H1 (cell line): Measurements from ENCODE around the gene ESRRB. TPM values are rescaled to one million over a fixed set of nuclear protein-coding genes. Genes with fewer than 3 reads are reported as not detected.

Experiments used
- CHD7 ChIP-seq: fragments of 300-600 bp; sonication (generic); IDR thresholded peaks from 2 replicates; pipeline ENCODE4 v1.7.1; 2012; ENCODE audit warnings: low read length, moderate library complexity, mild to moderate bottlenecking, inconsistent platforms; ENCODE audit not compliant: insufficient replicate concordance
- CTCF ChIP-seq, 3 experiments: IDR thresholded peaks; 1 replicate in 2 of 3; 2 replicates in 1 of 3; pipeline versions ENCODE4 v1.5.1 to v1.6.1; 2011; ENCODE audit warnings: low read length in 3 of 3, mild to moderate bottlenecking in 3 of 3, inconsistent platforms in 2 of 3, low read depth in 1 of 3, moderate library complexity in 1 of 3; ENCODE audit not compliant: insufficient read depth in 1 of 3; ENCODE audit errors: control extremely low read depth in 1 of 3
- SAP30 ChIP-seq: fragments of 300-600 bp; sonication (generic); IDR thresholded peaks from 2 replicates; pipeline ENCODE4 v1.7.1; 2012; ENCODE audit warnings: low read length, moderate library complexity, mild to moderate bottlenecking, inconsistent platforms; ENCODE audit not compliant: insufficient read depth, insufficient replicate concordance
- polyA plus RNA-seq, 7 experiments: library from polyadenylated mRNA; depleted of rRNA in 3 of 7; stranded (reverse) in 5 of 7; unstranded in 2 of 7; fragments of >200 nt in 5 of 7; fragments of 200-250 nt in 2 of 7; gene quantifications; 1 replicate in 5 of 7; 2 replicates in 1 of 7; 4 replicates in 1 of 7; pipeline versions ENCODE4 v1.2.1 to v1.2.3, GENCODE V29; 2011 to 2013; ENCODE audit warnings: missing spikeins in 2 of 7, mixed read lengths in 2 of 7
- total RNA-seq: library from RNA; stranded (reverse); fragmentation: NEBNext Ultra II Directional; extraction: Animal tissue kit (Norgen Biotek cat#: 25700); gene quantifications from 2 replicates; pipeline ENCODE4 v1.2.1, GENCODE V29; 2021

Gene ESRRB
- total and polyA plus RNA-seq, 2 of the 8 experiments (the other 6 are each of a cell fraction or from before 2014, with no cell fraction given), result 0.29 to 0.45 TPM

GRCh38 chr14:76424359-76424758 is 48.4 kb downstream of the ESRRB start (continued):
- no peak for TF ChIP-seq CHD7
- peak in 2 of 3 experiments; percentile 52 to 53; a peak in 2 of 4 replicates for TF ChIP-seq CTCF (IDR thresholded peaks at IDR 0.05; ENCODE audit: control extremely low read depth in 1 of 3, insufficient read depth in 1 of 3, low read depth in 1 of 3, low read length in 3 of 3)
- no peak for TF ChIP-seq SAP30
